ENCODE data around the gene KLRG1. TPM values are rescaled to one million over a fixed set of nuclear protein-coding genes. Genes with fewer than 3 reads are reported as not detected.

Gene KLRG1
- total RNA-seq, 1 experiment from 2014 or later = 2.1 TPM

- Histone ChIP-seq H3K18ac (ENCODE audit: insufficient read length, low read depth, low read length) (no peak overlapping the region), H2BK12ac (ENCODE audit: insufficient read length, low read depth, low read length) (no peak overlapping the region), H4K20me1 (ENCODE audit: control insufficient read depth, insufficient read depth, insufficient read length) (no peaks in the 10 kb centered on the region), H3K56ac (ENCODE audit: insufficient read length, low read depth, low read length) (no peak overlapping the region), H3K4ac (ENCODE audit: low read depth, low read length) (no peak overlapping the region), H3T11ph (ENCODE audit: low read length) (no peak overlapping the region), H3K23ac (ENCODE audit: insufficient read length, low read depth, low read length) (no peak overlapping the region), H3K79me1 (ENCODE audit: insufficient read depth, low read depth, low read length, poor library complexity, severe bottlenecking) (peaks cover 5% of the 10 kb centered on the region), H4K5ac (ENCODE audit: insufficient read length, low read depth, low read length) (no peak overlapping the region), H2AFZ (ENCODE audit: low read length) (no peak overlapping the region), H3K14ac (ENCODE audit: insufficient read depth, low read length) (no peak overlapping the region), H2BK5ac (ENCODE audit: insufficient read length, low read length) (no peak overlapping the region), H3K9me3 (ENCODE audit: control insufficient read depth, low read depth, low read length) (peaks cover 19% of the 10 kb centered on the region), H2BK20ac (ENCODE audit: low read depth, low read length, poor library complexity, severe bottlenecking) (no peak overlapping the region), H3K4me2 (ENCODE audit: insufficient read depth, insufficient read length, low read length) (peak overlapping the region; percentile 90), H3K27me3 (ENCODE audit: insufficient read depth, low read length) (no peaks in the 10 kb centered on the region), H3K23me2 (ENCODE audit: insufficient read length, low read depth, low read length, poor library complexity, severe bottlenecking) (peaks cover 14% of the 10 kb centered on the region), H4K91ac (ENCODE audit: insufficient read length, low read depth, low read length) (no peak overlapping the region), H3K4me1 (ENCODE audit: insufficient read depth, low read length) (no peaks in the 10 kb centered on the region), H3K79me2 (ENCODE audit: insufficient read depth, low read length) (peaks cover 14% of the 10 kb centered on the region), H3K9ac (ENCODE audit: extremely low read depth, insufficient read length, low read length) (peak overlapping the region; percentile 48), H2BK15ac (ENCODE audit: low read depth, low read length) (no peak overlapping the region), H2AK5ac (ENCODE audit: insufficient read length, low read length) (no peak overlapping the region), H2BK120ac (ENCODE audit: low read depth, low read length, poor library complexity, severe bottlenecking) (no peak overlapping the region), H4K8ac (replicated peaks; ENCODE audit: insufficient read length, low read depth, low read length) (no peak overlapping the region), H3K27ac (ENCODE audit: insufficient read length, low read depth, low read length) (peak overlapping the region; percentile 73)
- DNase-seq = no peak
- Mint-ChIP-seq H3K9me3 (peaks cover 12 to 13% of the 10 kb centered on the region in 2 experiments), H3K36me3 (ENCODE audit: insufficient read depth in 1 of 3, low read depth in 3 of 3) (peaks cover 17 to 47% (median 37%) of the 10 kb centered on the region in 3 experiments), H3K4me1 (peaks cover 12 to 17% of the 10 kb centered on the region in 2 experiments), H3K4me3 (peak overlapping the region; percentile 98 to 99), H3K27ac (peak overlapping the region; percentile 97 to 99 (median 97)), H3K27me3 (ENCODE audit: low read depth) (no peaks in the 10 kb centered on the region; the same call in 1 of the 2 replicates)
- no CpG with 5 or more reads among the region's 7 CpGs for whole genome bisulfite sequencing (ENCODE audit: extremely low coverage, insufficient read length, low lambda C conversion rate)
- no peak for TF ChIP-seq CTCF (conservative IDR thresholded peaks at IDR 0.05)
Observed at GRCh38 chr12:8950221-8950527, 39.2 kb upstream of the KLRG1 start.
